Measurements from ENCODE around the gene PADI2.
"Not testable (repeated sequence)": the region's sequence is repeated elsewhere in the genome, so short reads cannot be mapped to it uniquely, and the experiment has no call there.

Gene PADI2

DNA sequence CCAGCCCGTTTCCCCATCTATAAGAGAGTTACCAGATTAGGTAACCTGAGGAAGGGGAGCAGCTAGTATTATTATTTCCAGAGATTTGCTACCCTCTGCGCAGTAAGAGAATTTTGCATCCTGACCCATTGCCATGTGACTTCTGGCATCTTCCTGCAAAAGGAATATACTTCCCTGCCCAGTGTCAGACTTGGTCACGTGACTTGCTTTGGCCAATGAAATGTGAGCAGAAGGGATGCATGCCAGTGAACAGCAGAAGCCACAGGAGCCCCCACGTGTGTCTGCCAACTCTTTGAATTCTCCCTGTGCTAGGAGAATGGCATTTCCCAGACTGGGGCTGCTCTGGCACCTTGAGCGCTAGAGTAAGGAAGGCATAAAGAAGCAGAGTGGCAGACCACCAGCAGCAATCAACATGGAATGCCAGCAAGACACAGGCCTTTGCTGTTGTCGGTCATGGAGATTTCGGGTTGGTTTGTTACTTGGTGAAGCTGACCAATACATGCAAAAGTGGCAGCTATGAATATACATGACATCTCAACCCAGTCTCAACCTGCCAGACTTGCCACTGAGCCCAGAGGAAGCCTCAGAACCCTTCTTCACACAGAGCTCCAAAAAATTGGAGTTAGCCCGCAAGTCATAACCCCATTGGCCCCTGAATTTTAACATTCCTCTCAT, 39.0 kb downstream of the PADI2 start:
- DNase-seq: no peak

GRCh38 chr1:17078991-17079868, 40.0 kb downstream of the PADI2 start:
- DNase-seq: no peak

DNA sequence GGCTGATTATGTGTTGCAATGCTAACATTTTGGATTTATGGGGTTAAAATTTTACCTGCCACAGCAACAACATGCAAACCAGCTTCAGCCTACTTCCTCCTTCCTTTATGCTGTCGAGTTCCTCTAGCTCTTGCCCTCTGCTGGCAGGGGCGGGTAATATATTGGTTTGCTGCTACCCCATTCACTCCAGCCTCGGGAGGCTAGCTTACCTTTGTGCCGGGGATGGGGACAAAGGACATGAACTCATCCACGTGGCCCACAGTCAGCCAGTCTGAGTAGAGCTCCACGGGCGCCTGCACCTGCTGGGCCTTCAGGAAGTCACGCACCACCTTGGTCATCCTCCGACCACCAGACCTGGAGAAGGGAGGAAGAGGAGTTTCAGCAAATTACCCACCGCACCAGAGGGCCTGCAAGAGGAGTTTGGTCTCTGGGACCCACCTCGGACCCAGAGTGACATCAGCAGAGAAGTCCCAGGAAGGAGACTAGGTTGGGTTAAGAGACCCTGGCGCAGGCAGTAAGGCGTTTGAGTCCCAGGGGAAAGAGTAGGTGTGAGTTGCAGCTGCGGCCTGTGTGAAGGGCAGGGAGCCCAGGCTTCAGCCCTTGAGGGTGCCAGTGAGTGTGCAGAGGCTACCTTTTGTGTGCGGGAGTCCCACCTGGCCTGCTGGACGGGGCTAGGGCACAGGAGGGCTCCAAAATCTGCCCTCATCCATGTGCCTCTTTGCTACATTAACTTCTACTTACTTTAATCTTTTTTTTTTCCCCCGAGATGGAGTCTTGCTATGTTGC, 43.6 kb downstream of the PADI2 start:
- DNase-seq: no peak

DNA sequence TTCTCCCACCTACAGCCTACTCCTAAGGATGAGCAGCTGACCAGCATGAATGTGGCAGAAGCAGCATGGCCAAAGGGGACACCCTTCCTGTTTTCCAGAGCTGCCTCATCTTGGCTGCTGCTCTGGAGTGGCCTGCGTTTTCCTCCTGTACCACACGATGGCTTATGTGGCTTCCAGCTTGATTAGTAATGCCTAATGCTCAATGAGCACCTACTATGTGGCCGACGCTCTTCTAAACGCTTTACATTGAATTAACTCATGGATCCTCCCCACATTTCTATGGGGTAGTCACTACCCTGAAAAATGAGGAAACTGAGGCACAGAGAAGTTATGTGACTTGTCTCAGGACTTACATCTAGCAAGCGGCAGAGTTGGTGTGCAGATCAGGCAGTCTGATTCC, 47.5 kb downstream of the PADI2 start:
- no peak for DNase-seq

DNA sequence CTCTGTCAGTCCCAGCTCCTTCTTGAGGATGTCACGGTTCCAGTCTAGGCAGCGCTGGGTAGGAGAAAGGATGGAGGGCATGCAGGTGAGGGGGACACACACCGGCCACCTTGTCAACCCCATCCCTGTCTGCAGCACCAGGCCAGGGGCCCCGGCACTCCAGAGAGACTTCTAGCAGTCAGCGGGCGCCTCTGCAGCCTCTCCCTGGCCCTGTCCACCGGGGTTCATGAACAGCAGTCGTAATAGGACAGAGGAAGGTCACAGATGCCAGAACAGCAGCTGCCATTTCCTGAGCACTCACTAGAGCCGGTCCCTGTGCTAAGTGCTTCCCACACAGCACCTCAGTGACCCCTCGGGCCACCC, 49.1 kb downstream of the PADI2 start:
- no peak for DNase-seq

DNA sequence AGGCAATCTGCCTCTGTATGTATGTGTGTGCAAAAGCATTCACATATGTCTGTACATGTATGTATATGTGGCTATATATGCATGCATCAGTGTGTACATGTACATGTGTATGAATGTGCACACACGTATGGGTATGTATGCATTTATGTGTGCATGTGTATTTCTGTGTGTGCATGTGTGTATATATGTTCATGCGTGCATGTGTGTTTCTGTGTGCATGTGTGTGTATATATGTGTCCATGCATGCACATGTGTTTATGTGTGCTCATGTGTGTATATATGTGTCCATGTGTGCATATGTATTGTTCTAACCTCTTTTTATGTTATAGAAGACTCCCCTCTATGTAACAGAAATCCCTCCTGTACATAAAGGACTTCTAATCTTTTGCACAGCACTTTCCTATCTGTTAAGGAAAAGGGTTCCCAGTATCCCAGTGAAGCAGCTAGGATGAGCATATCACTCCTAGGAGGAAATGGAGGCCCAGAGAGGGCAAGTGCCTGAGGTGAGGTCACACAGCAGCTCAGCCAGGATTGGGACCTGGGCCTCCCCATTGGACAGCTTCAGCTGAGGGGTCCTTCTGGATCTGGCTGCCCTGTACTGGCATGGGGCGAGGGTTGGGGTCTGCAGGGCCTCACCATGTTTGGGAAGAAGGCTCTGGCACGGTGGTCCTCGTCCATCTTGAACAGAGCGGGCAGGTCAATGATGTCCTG, 49.6 kb downstream of the PADI2 start:
- DNase-seq: no peak

DNA sequence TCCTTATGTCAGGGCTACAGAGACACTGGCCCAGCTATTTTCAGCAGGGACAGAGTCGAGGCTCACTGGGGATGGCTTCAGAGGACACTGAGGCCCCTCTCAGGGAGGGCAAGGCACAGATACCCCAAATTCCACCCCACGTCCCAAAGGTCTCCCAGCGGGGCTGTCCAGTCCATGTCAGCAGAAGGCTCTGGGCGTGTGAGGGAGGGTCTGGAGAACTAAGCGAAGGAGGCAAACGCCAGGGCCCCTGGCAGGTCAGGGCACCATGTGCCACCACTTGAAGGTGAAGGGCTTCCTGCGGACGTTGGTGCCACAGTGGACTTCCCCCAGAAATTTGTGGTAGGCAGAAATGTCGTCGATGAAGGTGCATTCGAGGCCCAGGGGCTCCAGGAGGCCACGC, 50.5 kb downstream of the PADI2 start:
- DNase-seq: no peak

GRCh38 chr1:17067465-17068240, 51.6 kb downstream of the PADI2 start:
- DNase-seq: no peak

DNA sequence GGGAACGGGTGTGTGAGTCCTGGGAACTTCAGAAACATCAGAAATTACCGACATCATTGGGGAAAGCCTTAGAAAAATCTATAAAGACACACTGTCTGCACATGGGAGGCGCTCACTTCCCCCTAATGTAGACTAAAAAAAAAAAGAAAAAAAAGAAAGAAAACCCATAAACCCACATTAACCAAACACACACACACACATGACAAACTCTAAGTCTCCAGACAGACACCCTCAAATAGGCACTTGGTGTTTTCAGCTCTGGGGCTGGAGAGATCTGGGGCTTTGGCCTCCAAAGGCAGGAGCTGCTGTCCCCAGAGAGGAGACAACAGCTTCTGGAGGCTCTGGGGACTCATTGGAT, 52.2 kb downstream of the PADI2 start:
- DNase-seq: no peak

- DNase-seq: no peak
These were observed 52.7 kb downstream of the PADI2 start for GRCh38 chr1:17066361-17067068.

DNA sequence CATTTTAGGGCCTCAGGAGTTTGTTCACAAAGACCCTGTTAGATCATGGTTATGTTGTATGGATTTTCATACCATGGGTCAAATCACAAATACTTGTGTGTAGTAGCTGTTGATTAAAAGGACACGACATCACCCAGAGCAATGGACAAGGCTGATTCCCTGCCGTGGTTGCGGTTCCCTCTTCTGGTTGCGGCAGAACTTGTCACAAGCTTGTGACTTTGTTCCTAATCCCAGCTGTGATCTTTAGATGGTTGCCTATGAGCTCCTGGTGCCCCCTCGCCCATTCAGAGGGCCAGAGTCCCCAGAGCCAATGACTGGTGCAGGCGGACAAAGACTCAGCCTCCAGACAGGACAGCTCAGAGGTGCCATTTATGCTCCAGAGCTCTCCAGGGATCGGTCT, 53.6 kb downstream of the PADI2 start:
- DNase-seq: no peak

- not testable (repeated sequence) for DNase-seq
These were observed 56.5 kb downstream of the PADI2 start for GRCh38 chr1:17062751-17063150.

- DNase-seq: no peak
These were observed 57.4 kb downstream of the PADI2 start for GRCh38 chr1:17061892-17062291.

- no peak for DNase-seq
These were observed 57.8 kb downstream of the PADI2 start for GRCh38 chr1:17061486-17061885.

GRCh38 chr1:17060306-17060749, 58.9 kb downstream of the PADI2 start:
- no peak for DNase-seq

GRCh38 chr1:17059391-17060305, 59.6 kb downstream of the PADI2 start:
- peak; percentile 68 to 77 for DNase-seq

DNA sequence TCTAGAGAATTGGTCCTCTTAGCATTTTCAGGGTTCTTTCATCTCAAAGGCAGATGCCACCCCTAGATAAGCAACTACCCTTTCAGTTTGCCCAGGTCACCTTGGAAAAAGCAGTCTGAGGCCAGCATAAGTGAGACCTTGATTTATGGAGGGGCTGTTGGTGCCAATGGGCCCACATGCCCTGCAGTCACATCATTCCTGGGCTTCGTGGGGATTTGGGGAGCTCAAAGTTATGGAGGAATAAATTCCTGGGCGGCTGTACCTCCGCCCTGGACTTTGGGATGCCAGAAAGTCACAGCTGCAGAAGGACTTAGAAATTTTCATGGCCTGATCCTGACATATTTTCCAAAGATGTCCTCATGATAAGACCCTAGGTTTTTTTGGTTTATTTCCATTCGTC, 62.7 kb downstream of the PADI2 start:
- DNase-seq: no peak

GRCh38 chr1:17055801-17056200, 63.5 kb downstream of the PADI2 start:
- DNase-seq: no peak

DNA sequence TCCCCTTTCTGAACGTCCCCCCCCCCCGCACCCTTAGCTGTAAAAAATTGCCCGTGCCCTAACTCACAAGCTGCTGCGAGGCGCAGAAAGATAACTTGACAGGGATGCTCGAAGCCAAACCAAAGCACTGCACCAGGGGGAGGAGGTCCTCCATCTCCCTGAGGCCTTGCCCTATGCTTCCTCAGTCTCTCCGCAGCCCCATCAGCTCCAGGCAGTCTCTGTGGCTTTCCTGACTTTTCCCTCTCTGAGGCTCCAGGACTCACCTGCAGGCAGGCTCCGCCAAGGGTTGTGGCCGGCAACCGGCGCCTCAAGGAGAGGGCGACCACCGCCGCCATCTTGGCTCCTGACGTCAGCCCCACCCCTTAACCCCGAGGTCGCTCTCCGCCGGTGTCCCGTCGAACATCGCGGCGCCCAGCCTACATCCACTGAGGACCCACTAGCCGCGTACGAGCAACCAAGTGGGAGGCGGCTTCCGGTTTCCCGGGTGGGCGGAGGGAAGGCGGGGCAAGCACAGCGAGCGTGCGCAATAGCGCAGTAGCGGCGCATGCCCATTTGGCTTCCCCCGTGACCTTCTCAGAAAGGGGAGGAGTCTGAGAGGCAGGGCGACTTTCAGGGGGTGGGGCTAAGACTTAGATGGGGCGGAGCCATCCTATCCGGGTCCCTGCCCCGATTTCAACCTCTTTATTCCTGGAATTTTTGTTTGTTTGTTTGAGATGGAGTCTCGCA, 65.4 kb downstream of the PADI2 start, which contains the start of gene SDHB:
SDHB (minus strand) TSS at position 348 of the 726 bp plus-strand sequence; CDS start at position 335, 13 bp downstream.
- peak; percentile 94 to 98 for DNase-seq
